Measurements from ENCODE around the gene COL23A1. TPM values are rescaled to one million over a fixed set of nuclear protein-coding genes. Genes with fewer than 3 reads are reported as not detected.

COL23A1 gene
- total and polyA plus RNA-seq, 2 of the 8 experiments (the other 6 are each of a cell fraction or from before 2014, with no cell fraction given): 3.1 to 4.7 TPM

- TF ChIP-seq BRCA1 (IDR thresholded peaks at IDR 0.05; ENCODE audit: low read depth, low read length) (no peak), SUZ12 (IDR thresholded peaks at IDR 0.05; ENCODE audit: low read length) (no peak), TAF1 (IDR thresholded peaks at IDR 0.05; ENCODE audit: low read depth, low read length) (no peak), RNF2 (IDR thresholded peaks at IDR 0.05; ENCODE audit: borderline replicate concordance, low read depth, low read length, missing control alignments, poor library complexity, severe bottlenecking) (no peak), CTCF (IDR thresholded peaks at IDR 0.05; ENCODE audit: control extremely low read depth in 1 of 3, insufficient read depth in 1 of 3, low read depth in 1 of 3, low read length in 3 of 3) (no peak), MAX (IDR thresholded peaks at IDR 0.05) (no peak), BCL11A (IDR thresholded peaks at IDR 0.05; ENCODE audit: low read depth in 2 of 2, low read length in 2 of 2) (no peak), E2F6 (IDR thresholded peaks at IDR 0.05) (no peak)
Observed at GRCh38 chr5:178189433-178189832, 400.8 kb downstream of the COL23A1 start (continued).

Small RNA genes lying within 50 kb of the gene (small RNA-seq; reads per million reads assigned to genes)
- not detected for gene RN7SKP70 (ENCODE audit: insufficient read depth)
- not detected for gene RN7SL646P (ENCODE audit: insufficient read depth)

Other genes starting within 250 kb of the COL23A1 start
- gene CLK4, start 36.7 kb upstream of the COL23A1 start, total RNA-seq (2021; fragmentation: NEBNext Ultra II Directional; extraction: Animal tissue kit (Norgen Biotek cat#: 25700)): 11.0 and 12.6 TPM in 2 replicates
- gene CLK4, start 36.7 kb upstream of the COL23A1 start, polyA plus RNA-seq (2011; rRNA removed): 4.2 and 8.1 TPM in 2 replicates
- 16.5 and 19.5 TPM in 2 replicates for gene ZNF354A, start 140.3 kb upstream of the COL23A1 start, total RNA-seq (2021; fragmentation: NEBNext Ultra II Directional; extraction: Animal tissue kit (Norgen Biotek cat#: 25700))
- gene ZNF354A, start 140.3 kb upstream of the COL23A1 start, polyA plus RNA-seq (2011; rRNA removed): 5.3 and 6.0 TPM in 2 replicates

All from H1 (cell line).